Heart left ventricle (tissue), 16 donors: ENCODE measurements around the gene KRT40. TPM values are rescaled to one million over a fixed set of nuclear protein-coding genes. Genes with fewer than 3 reads are reported as not detected.

ENCODE experiments used
- ATAC-seq, 4 donors: fragments of 200-7000 bp; cut with Tn5 transposase; one replicate each; pipeline ENCODE4 v1.9.1; 2020 to 2022; ENCODE audit warnings: moderate library complexity in 4 of 4, mild to moderate bottlenecking in 3 of 4, moderate number of reproducible peaks in 1 of 4
- DNase-seq, 5 donors: peaks; one replicate each; pipeline ENCODE4 v3.0.0-alpha.2; 2020
- H3K27ac ChIP-seq, 12 donors: fragments of 200-600 bp; sonication (generic) in 4 of 12; one replicate each; pipeline versions ENCODE4 v1.5.0 to v1.8.0; 2016 to 2022; ENCODE audit warnings: mild to moderate bottlenecking in 2 of 12
- H3K27me3 ChIP-seq, 9 donors: fragments of 200-600 bp; sonication (generic) in 2 of 9; one replicate each; pipeline versions ENCODE4 v1.5.1 to v1.8.0; 2016 to 2022; ENCODE audit warnings: mild to moderate bottlenecking in 3 of 9
- H3K36me3 ChIP-seq, 9 donors: fragments of 200-600 bp; sonication (generic) in 2 of 9; one replicate each; pipeline versions ENCODE4 v1.5.0 to v1.8.0; 2018 to 2022; ENCODE audit warnings: mild to moderate bottlenecking in 2 of 9
- H3K4me1 ChIP-seq, 12 donors: fragments of 200-600 bp; sonication (generic) in 4 of 12; one replicate each; pipeline versions ENCODE4 v1.5.0 to v1.8.0; 2016 to 2022; ENCODE audit warnings: mild to moderate bottlenecking in 3 of 12
- H3K4me3 ChIP-seq, 12 donors: fragments of 200-600 bp; sonication (generic) in 4 of 12; one replicate each; pipeline versions ENCODE4 v1.5.0 to v1.8.0; 2017 to 2022; ENCODE audit warnings: mild to moderate bottlenecking in 9 of 12, moderate library complexity in 4 of 12
- H3K9me3 ChIP-seq, 12 donors: fragments of 200-600 bp; sonication (generic) in 4 of 12; one replicate each; pipeline versions ENCODE4 v1.5.0 to v1.8.0; 2016 to 2022; ENCODE audit warnings: mild to moderate bottlenecking in 1 of 12
- POLR2A ChIP-seq, 2 donors: fragments of 450-650 bp; IDR thresholded peaks; one replicate each; pipeline ENCODE4 v1.6.1; 2017; ENCODE audit warnings: antibody characterized with exemption in 2 of 2, mild to moderate bottlenecking in 2 of 2, moderate library complexity in 2 of 2
- WGBS, 4 donors: extraction: QIAGEN DNeasy Blood & Tissue Kit in 2 of 4; methylation state at CpG; one replicate each; pipeline versions ENCODE4 v1.1.5 to v1.1.7; 2013 to 2018; 5-methylcytosine and 5-hydroxymethylcytosine counted together
- intact Hi-C, 10 donors: fragments of 100-400 bp; cut with DNase I; formaldehyde crosslinking; loops; one replicate each; pipeline versions ENCODE4 v1.11.1 to v1.14.2; 2022
- polyA plus RNA-seq, 2 donors: library from polyadenylated mRNA; stranded (reverse); fragments of 200-250 nt; gene quantifications; one replicate each; pipeline ENCODE4 v1.2.3, GENCODE V29; 2013
- total RNA-seq, 9 donors: library from RNA; depleted of rRNA in 2 of 9; stranded (reverse); fragments of >200 nt in 2 of 9; fragmentation: NEBNext Ultra II Directional in 3 of 9; extraction: Animal tissue kit (Norgen Biotek cat#: 25700) in 3 of 9; gene quantifications; one replicate each; pipeline versions ENCODE4 v1.1.0 to v1.2.4, GENCODE V29; 2016 to 2023
- TF ChIP-seq, protein P1 (sequence below), 12 donors: fragments of 200-600 bp; sonication (generic) in 4 of 12; IDR thresholded peaks; one replicate each; pipeline versions ENCODE4 v1.5.0 to v1.8.0; 2018 to 2022; ENCODE audit warnings: antibody characterized with exemption in 12 of 12, mild to moderate bottlenecking in 5 of 12
- donor health status: ischemic (EF 13 %, LVEDD 7.1; RV severe dilation, severe dysfunction).
- donor health status: healthy with polysubstance abuse.
- donor health status: DM: no; HTN: yes; CAD: no.
- donor health status: DM: no; HTN: no; CAD: no.
- donor health status: ischemic (EF 25% LVEDD 6.9; RV normal size, moderate dysfunction).
- donor health status: ischemic (EF 25% LVEDD 5.7; RV mildly dilated, moderate dysfunction).
- donor health status: healthy.
- donor health status: DM: yes; HTN: yes; CAD: no.
- donor health status: ischemic (EF 35%, LVEDD 5.7; RV mildly dilated, moderate dysfunction).
- donor health status: nonischemic (EF 11% LVEDD 7.7; RV severe dilation, severe dysfunction).
- donor health status: DM: yes; HTN: yes; CAD: no.
- donor health status: PGD.
- donor health status: ischemic (EF 29% LVEDD 5.4; RV normal size, mild dysfunction).
- donor health status: nonischemic (EF 23%, LVEDD 6.1; RV moderate dilation, normal function).

KRT40 gene
- total and polyA plus RNA-seq, 11 donors: not detected

DNA sequence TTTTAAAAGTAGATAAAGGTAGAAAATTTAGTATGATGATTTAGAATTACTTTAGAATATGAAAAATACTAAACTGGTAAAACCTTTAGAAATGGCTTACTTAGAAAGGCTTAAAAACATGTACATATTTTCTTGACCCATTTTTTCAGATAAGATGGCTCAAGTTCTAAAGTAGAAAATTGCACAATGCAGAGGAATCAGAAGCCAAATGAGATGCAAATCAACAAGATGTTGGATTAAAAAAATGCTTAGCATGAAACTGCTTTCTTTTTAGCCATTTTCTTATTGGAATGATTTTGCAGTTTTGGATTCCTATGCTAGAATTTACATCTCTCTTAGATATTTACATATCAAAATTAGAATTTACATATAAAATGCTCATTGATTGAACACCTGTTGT lies 26.3 kb upstream of the KRT40 start:
- H3K9me3 ChIP-seq: no peaks in the 10 kb centered on the region
- intact Hi-C loops: loop anchor here in 1 of 10 donors (5.0 kb wide), 1 partner anchor 48 kb away; no protein-coding TSS in a partner anchor
- H3K27me3 ChIP-seq: peaks cover 0 to 4% (median 0%) of the 10 kb centered on the region in 9 donors
- H3K4me3 ChIP-seq: no peak overlapping the region
- TF ChIP-seq, protein P1, sequence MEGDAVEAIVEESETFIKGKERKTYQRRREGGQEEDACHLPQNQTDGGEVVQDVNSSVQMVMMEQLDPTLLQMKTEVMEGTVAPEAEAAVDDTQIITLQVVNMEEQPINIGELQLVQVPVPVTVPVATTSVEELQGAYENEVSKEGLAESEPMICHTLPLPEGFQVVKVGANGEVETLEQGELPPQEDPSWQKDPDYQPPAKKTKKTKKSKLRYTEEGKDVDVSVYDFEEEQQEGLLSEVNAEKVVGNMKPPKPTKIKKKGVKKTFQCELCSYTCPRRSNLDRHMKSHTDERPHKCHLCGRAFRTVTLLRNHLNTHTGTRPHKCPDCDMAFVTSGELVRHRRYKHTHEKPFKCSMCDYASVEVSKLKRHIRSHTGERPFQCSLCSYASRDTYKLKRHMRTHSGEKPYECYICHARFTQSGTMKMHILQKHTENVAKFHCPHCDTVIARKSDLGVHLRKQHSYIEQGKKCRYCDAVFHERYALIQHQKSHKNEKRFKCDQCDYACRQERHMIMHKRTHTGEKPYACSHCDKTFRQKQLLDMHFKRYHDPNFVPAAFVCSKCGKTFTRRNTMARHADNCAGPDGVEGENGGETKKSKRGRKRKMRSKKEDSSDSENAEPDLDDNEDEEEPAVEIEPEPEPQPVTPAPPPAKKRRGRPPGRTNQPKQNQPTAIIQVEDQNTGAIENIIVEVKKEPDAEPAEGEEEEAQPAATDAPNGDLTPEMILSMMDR (IDR thresholded peaks at IDR 0.05): no peak
- TF ChIP-seq POLR2A (IDR thresholded peaks at IDR 0.05): no peak
- no peaks in the 10 kb centered on the region for H3K36me3 ChIP-seq
- ATAC-seq (no peak), DNase-seq (no peak)
- peaks cover 0 to 9% (median 0%) of the 10 kb centered on the region in 12 donors for H3K4me1 ChIP-seq
- H3K27ac ChIP-seq: no peak overlapping the region

DNA sequence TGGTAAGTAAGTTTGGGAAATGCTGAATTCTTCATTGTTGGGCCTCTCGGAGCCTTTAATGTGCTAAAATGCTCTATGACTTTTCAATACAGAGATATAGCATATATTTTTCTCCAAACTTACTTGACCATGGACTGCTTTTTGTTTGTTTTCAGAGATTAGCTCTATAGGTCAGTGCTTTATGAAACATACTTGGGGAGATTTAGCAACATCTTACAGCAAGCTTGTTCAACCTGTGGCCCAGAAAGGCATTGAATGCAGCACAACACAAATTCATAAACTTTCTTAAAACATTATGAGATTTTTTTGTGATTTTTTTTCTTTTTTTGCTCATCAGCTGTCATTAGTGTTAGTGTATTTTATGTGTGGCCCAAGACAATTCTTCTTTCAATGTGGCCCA lies 25.8 kb upstream of the KRT40 start:
- Histone ChIP-seq H3K4me3 (no peak overlapping the region), H3K36me3 (no peaks in the 10 kb centered on the region), H3K27ac (no peak overlapping the region), H3K9me3 (no peaks in the 10 kb centered on the region), H3K27me3 (peaks cover 0 to 4% (median 0%) of the 10 kb centered on the region in 9 donors), H3K4me1 (peaks cover 0 to 9% (median 0%) of the 10 kb centered on the region in 12 donors)
- no peak for ATAC-seq
- DNase-seq: no peak
- 80 to 90% (median 87%) methylated on average over 1 of the region's 1 CpG for WGBS, 4 donors
- intact Hi-C loops: loop anchor here in 1 of 10 donors (5.0 kb wide), 1 partner anchor 48 kb away; no protein-coding TSS in a partner anchor
- TF ChIP-seq POLR2A (IDR thresholded peaks at IDR 0.05): no peak
- TF ChIP-seq, protein P1 (IDR thresholded peaks at IDR 0.05): no peak

DNA sequence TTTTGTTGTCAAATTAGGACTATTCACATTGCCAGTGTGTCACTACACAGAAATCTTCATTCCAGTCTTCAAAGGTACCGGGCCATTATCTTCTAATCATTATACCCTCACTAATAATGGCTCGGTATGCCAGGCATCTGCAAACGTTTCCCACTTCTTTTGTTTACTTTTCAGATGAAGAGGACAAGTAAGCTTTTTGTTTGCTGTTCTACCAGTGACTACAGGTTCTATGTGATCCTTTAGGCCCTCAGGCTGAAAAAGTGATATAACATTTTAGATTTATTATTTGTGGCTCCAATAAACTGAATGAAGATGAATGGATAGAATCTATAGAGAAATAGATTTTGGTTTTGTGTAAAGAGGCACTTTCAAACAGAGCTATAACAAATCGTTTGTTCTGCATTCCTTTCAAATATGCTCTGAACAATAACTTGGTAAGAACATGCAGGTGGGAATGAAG lies 25.2 kb upstream of the KRT40 start:
- intact Hi-C loops: no loop called here

DNA sequence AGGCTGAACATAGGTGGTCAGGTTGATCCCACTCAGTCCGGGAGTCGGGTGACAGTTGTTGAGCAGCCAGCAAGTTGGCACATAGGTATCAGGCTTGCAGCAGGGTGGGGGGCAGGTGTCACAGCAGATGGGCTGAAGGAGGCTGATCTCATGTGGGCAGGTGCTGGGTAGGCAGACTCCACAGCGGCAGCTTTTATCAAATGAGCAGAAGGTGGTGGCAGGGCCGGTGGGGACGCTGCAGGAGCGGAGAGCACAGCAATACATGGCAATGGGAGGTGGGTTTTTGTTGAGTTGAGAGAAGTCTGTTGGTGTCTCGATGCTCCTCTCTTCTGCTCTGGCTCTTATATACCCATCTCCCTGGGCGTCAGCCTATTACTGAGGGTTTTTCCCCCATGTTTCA lies 24.7 kb upstream of the KRT40 start, which contains the start of gene KRTAP3-1:
TSS of gene KRTAP3-1 (minus strand) at position 318 of the 400 bp plus-strand sequence. CDS start at position 264, 54 bp downstream.
- intact Hi-C loops: no loop called here

More for the DNA sequence above, 25.2 kb upstream of the KRT40 start:
- WGBS, 4 donors: 42 to 53% (median 48%) methylated on average over 4 of the region's 4 CpGs
- Histone ChIP-seq H3K27ac (no peak overlapping the region), H3K4me1 (peaks cover 0 to 9% (median 0%) of the 10 kb centered on the region in 12 donors), H3K27me3 (no peaks in the 10 kb centered on the region), H3K4me3 (no peak overlapping the region), H3K9me3 (no peaks in the 10 kb centered on the region), H3K36me3 (no peaks in the 10 kb centered on the region)
- no peak for ATAC-seq
- DNase-seq: no peak
- TF ChIP-seq, protein P1 (IDR thresholded peaks at IDR 0.05): no peak
- no peak for TF ChIP-seq POLR2A (IDR thresholded peaks at IDR 0.05)

More for the DNA sequence above, 24.7 kb upstream of the KRT40 start, which contains the start of gene KRTAP3-1:
- no peak for DNase-seq
- Histone ChIP-seq H3K4me3 (no peak within 1 kb of the TSS), H3K9me3 (no peaks in the 10 kb centered on the region), H3K36me3 (no peaks in the 10 kb centered on the region), H3K27me3 (no peaks in the 10 kb centered on the region), H3K27ac (no peak within 1 kb of the TSS), H3K4me1 (peaks cover 0 to 6% (median 0%) of the 10 kb centered on the region in 12 donors)
- 72 to 80% (median 79%) methylated on average over 8 of the region's 8 CpGs for WGBS, 4 donors
- TF ChIP-seq POLR2A (IDR thresholded peaks at IDR 0.05): no peak
- TF ChIP-seq, protein P1 (IDR thresholded peaks at IDR 0.05): no peak
- no peak for ATAC-seq
